ENCODE data around the gene SLC9A8. TPM values are rescaled to one million over a fixed set of nuclear protein-coding genes. Genes with fewer than 3 reads are reported as not detected.

Gene SLC9A8
- total and polyA plus RNA-seq, 9 of the 15 experiments (the other 6 are each of a cell fraction or from before 2014, with no cell fraction given): 0.56 to 9.7 (median 5.0) TPM

- DNase-seq (ENCODE audit: extremely low read depth in 1 of 4, low spot score in 3 of 4) (no peak), ATAC-seq (peak; percentile 34; the same call in 2 of the 3 replicates), FAIRE-seq (peak; percentile 42)
- no peaks in the 10 kb centered on the region for H3K27me3 ChIP-seq (ENCODE audit: control insufficient read depth in 2 of 2, insufficient read depth in 2 of 2, low read length in 2 of 2)
- intact Hi-C loops (cut with micrococcal nuclease): no loop called here
- H3K4me1 ChIP-seq (replicated peaks in 1 of 2; ENCODE audit: control insufficient read depth in 2 of 2, insufficient read depth in 2 of 2, low read length in 2 of 2): no peaks in the 10 kb centered on the region
- H3K36me3 ChIP-seq (ENCODE audit: control insufficient read depth, insufficient read depth, low read length): peaks cover 11% of the 10 kb centered on the region; the same call in 2 of the 3 replicates
- WGBS (ENCODE audit: insufficient coverage, low coverage, missing lambda C conversion rate): 34% methylated on average over 10 of the region's 10 CpGs
- no peak overlapping the region for H2AFZ ChIP-seq (ENCODE audit: low read depth, low read length)
- no peaks in the 10 kb centered on the region for H3K9me3 ChIP-seq (replicated peaks; ENCODE audit: control insufficient read depth, insufficient read depth, low read depth, low read length)
- no peaks in the 10 kb centered on the region for H3K79me2 ChIP-seq (ENCODE audit: control insufficient read depth, insufficient read depth, low read length)
- H3K4me2 ChIP-seq (ENCODE audit: insufficient read depth, low read length): no peak overlapping the region
- ChIA-PET CTCF (ENCODE audit: low intra/inter-chr PET ratio) (no interaction called here), POLR2A (interaction anchor here (0.6 to 1.2 kb wide), 6 partner anchors 12 to 772 kb away, joined by 3 to 4 read pairs (median 3); partner anchors contain the start of gene RNF114)
- no peaks in the 10 kb centered on the region for H4K20me1 ChIP-seq (replicated peaks; ENCODE audit: control insufficient read depth, insufficient read depth, low read length)
- no peak overlapping the region for H3K27ac ChIP-seq (ENCODE audit: extremely low read depth, low read depth, low read length)
- BruUV-seq (replicated peaks): no TSS peak
- in situ Hi-C loops (cut with MboI): loop anchor here (25.0 kb wide), 1 partner anchor 562 kb away; no protein-coding TSS in a partner anchor
- H3K9ac ChIP-seq (ENCODE audit: insufficient read depth in 1 of 2, low read depth in 2 of 2, low read length in 2 of 2): no peak overlapping the region
- TF ChIP-seq NFIC (IDR thresholded peaks at IDR 0.05): peak; percentile 37; the same call in 1 of the 2 replicates
- TF ChIP-seq FOXK1 (CRISPR knock-in tag; IDR thresholded peaks at IDR 0.05; ENCODE audit: borderline replicate concordance): no peak
- no peak overlapping the region for H3K4me3 ChIP-seq
- H3K9me1 ChIP-seq (ENCODE audit: control insufficient read depth, insufficient read depth, low read length): no peaks in the 10 kb centered on the region
Measured at GRCh38 chr20:49899541-49900383, 87.1 kb downstream of the SLC9A8 start.

- H3K9ac ChIP-seq (ENCODE audit: insufficient read depth in 1 of 2, low read depth in 2 of 2, low read length in 2 of 2): no peak overlapping the region
- H3K9me1 ChIP-seq (ENCODE audit: control insufficient read depth, insufficient read depth, low read length): no peaks in the 10 kb centered on the region
- intact Hi-C loops (cut with micrococcal nuclease) (no loop called here), in situ Hi-C loops (cut with MboI) (no loop called here)
- FAIRE-seq (no peak), DNase-seq (ENCODE audit: extremely low read depth in 1 of 4, low spot score in 3 of 4) (no peak), ATAC-seq (no peak)
- H3K36me3 ChIP-seq (ENCODE audit: control insufficient read depth, insufficient read depth, low read length): peaks cover 29% of the 10 kb centered on the region
- no peak overlapping the region for H3K4me2 ChIP-seq (ENCODE audit: insufficient read depth, low read length)
- H4K20me1 ChIP-seq (replicated peaks; ENCODE audit: control insufficient read depth, insufficient read depth, low read length): no peaks in the 10 kb centered on the region
- ChIA-PET POLR2A (interaction anchor here (0.7 to 4.0 kb wide), 3 partner anchors 9 to 18 kb away, joined by 4 to 16 read pairs (median 16); no protein-coding TSS in a partner anchor), CTCF (ENCODE audit: low intra/inter-chr PET ratio) (no interaction called here)
- H3K27me3 ChIP-seq (ENCODE audit: control insufficient read depth in 2 of 2, insufficient read depth in 2 of 2, low read length in 2 of 2): no peaks in the 10 kb centered on the region
- H2AFZ ChIP-seq (ENCODE audit: low read depth, low read length): no peak overlapping the region
- 77% methylated on average over 5 of the region's 5 CpGs for WGBS (ENCODE audit: insufficient coverage, low coverage, missing lambda C conversion rate)
- H3K79me2 ChIP-seq (ENCODE audit: control insufficient read depth, insufficient read depth, low read length): no peaks in the 10 kb centered on the region
- H3K27ac ChIP-seq (ENCODE audit: extremely low read depth, low read depth, low read length): no peak overlapping the region
- H3K4me3 ChIP-seq: no peak overlapping the region
- no TSS peak for BruUV-seq (replicated peaks)
- H3K4me1 ChIP-seq (replicated peaks in 1 of 2; ENCODE audit: control insufficient read depth in 2 of 2, insufficient read depth in 2 of 2, low read length in 2 of 2): peaks cover 0 to 12% of the 10 kb centered on the region in 2 experiments; a peak in 1 of 5 replicates
- H3K9me3 ChIP-seq (replicated peaks; ENCODE audit: control insufficient read depth, insufficient read depth, low read depth, low read length): no peaks in the 10 kb centered on the region
- no peak for TF ChIP-seq CLOCK (CRISPR knock-in tag; IDR thresholded peaks at IDR 0.05; ENCODE audit: borderline replicate concordance)
- TF ChIP-seq NR2F6 (CRISPR knock-in tag; IDR thresholded peaks at IDR 0.05): no peak
- no peak for TF ChIP-seq RERE (CRISPR knock-in tag; IDR thresholded peaks at IDR 0.05; ENCODE audit: borderline replicate concordance)
Measured at GRCh38 chr20:49901588-49901987, 89.0 kb downstream of the SLC9A8 start.

All from K562 (cell line).